Colonic mucosa (tissue), 4 donors: Measurements from ENCODE around the gene FIBCD1. TPM values are rescaled to one million over a fixed set of nuclear protein-coding genes. Genes with fewer than 3 reads are reported as not detected.

Source experiments
- DNase-seq: peaks from one replicate; pipeline ENCODE4 v3.0.0-alpha.2; 2020
- H3K27ac ChIP-seq: fragments of 200-600 bp; one replicate; pipeline ENCODE4 v1.8.0; 2021
- H3K27me3 ChIP-seq: fragments of 200-600 bp; one replicate; pipeline ENCODE4 v1.8.0; 2021
- H3K36me3 ChIP-seq: fragments of 200-600 bp; one replicate; pipeline ENCODE4 v1.8.0; 2021
- H3K4me1 ChIP-seq: fragments of 200-600 bp; one replicate; pipeline ENCODE4 v1.8.0; 2021; ENCODE audit warnings: mild to moderate bottlenecking
- H3K4me3 ChIP-seq: fragments of 200-600 bp; one replicate; pipeline ENCODE4 v1.8.0; 2021
- H3K9ac ChIP-seq, 2 donors: one replicate each; pipeline ENCODE4 v1.7.0; 2013; ENCODE audit warnings: control low read depth in 2 of 2, low read depth in 2 of 2, low read length in 2 of 2
- H3K9me3 ChIP-seq: fragments of 200-600 bp; one replicate; pipeline ENCODE4 v1.8.0; 2021
- CTCF ChIP-seq: fragments of 200-600 bp; IDR thresholded peaks from one replicate; pipeline ENCODE4 v1.8.0; 2022; ENCODE audit warnings: antibody characterized with exemption, mild to moderate bottlenecking
- intact Hi-C: fragments of 100-400 bp; cut with DNase I; formaldehyde crosslinking; loops from one replicate; pipeline ENCODE4 v1.14.1; 2022
- total RNA-seq, 2 donors: library from RNA; stranded (reverse); fragmentation: NEBNext Ultra II Directional in 1 of 2; extraction: Animal tissue kit (Norgen Biotek cat#: 25700) in 1 of 2; gene quantifications; one replicate each; pipeline ENCODE4 v1.2.1, GENCODE V29; 2021
- donor health status: healthy.
- donor health status: DM: no; HTN: no; CAD: no.
- donor health status: DM: no; HTN: no; CAD: no.

The FIBCD1 gene
- total RNA-seq, 2 donors from 2014 or later = 9.0 to 32.9 TPM

GRCh38 chr9:130874783-130875182 is 64.3 kb downstream of the FIBCD1 start:
- no peaks in the 10 kb centered on the region for H3K9me3 ChIP-seq
- no peak overlapping the region for H3K27ac ChIP-seq
- H3K27me3 ChIP-seq = no peaks in the 10 kb centered on the region
- peaks cover under 1% of the 10 kb centered on the region for H3K36me3 ChIP-seq
- intact Hi-C loops = loop anchor here (5.0 kb wide), 1 partner anchor 123 kb away; no protein-coding TSS in a partner anchor
- no peak for DNase-seq
- H3K4me1 ChIP-seq = no peaks in the 10 kb centered on the region
- no peak overlapping the region for H3K9ac ChIP-seq
- TF ChIP-seq CTCF = no peak
- H3K4me3 ChIP-seq = no peak overlapping the region

GRCh38 chr9:130873966-130874365 is 65.1 kb downstream of the FIBCD1 start:
- H3K4me1 ChIP-seq = no peaks in the 10 kb centered on the region
- intact Hi-C loops = loop anchor here (5.0 kb wide), 1 partner anchor 123 kb away; no protein-coding TSS in a partner anchor

GRCh38 chr9:130872912-130873503 is 66.0 kb downstream of the FIBCD1 start:
- H3K9ac ChIP-seq = peak overlapping the region in 1 of 2 donors; percentile 66
- no peak overlapping the region for H3K4me3 ChIP-seq
- no peak for TF ChIP-seq CTCF
- H3K27me3 ChIP-seq = no peaks in the 10 kb centered on the region
- H3K36me3 ChIP-seq = no peaks in the 10 kb centered on the region
- peak; percentile 92 for DNase-seq
- peak overlapping the region; percentile 19 for H3K27ac ChIP-seq
- intact Hi-C loops = loop anchor here (5.0 kb wide), 1 partner anchor 124 kb away; no protein-coding TSS in a partner anchor
- H3K9me3 ChIP-seq = no peaks in the 10 kb centered on the region
- no peaks in the 10 kb centered on the region for H3K4me1 ChIP-seq

More at GRCh38 chr9:130873966-130874365, 65.1 kb downstream of the FIBCD1 start:
- Histone ChIP-seq H3K9ac (no peak overlapping the region), H3K27me3 (no peaks in the 10 kb centered on the region), H3K9me3 (no peaks in the 10 kb centered on the region), H3K4me3 (no peak overlapping the region), H3K27ac (no peak overlapping the region), H3K36me3 (no peaks in the 10 kb centered on the region)
- DNase-seq = no peak
- TF ChIP-seq CTCF = no peak

- no peak for DNase-seq
- intact Hi-C loops = loop anchor here (5.0 kb wide), 1 partner anchor 125 kb away; no protein-coding TSS in a partner anchor
- H3K9me3 ChIP-seq = no peaks in the 10 kb centered on the region
- H3K4me3 ChIP-seq = no peak overlapping the region
- peak overlapping the region; percentile 19 for H3K27ac ChIP-seq
- peak overlapping the region in 1 of 2 donors; percentile 66 for H3K9ac ChIP-seq
- no peaks in the 10 kb centered on the region for H3K27me3 ChIP-seq
- no peaks in the 10 kb centered on the region for H3K4me1 ChIP-seq
- no peak for TF ChIP-seq CTCF
- H3K36me3 ChIP-seq = no peaks in the 10 kb centered on the region
Measured at GRCh38 chr9:130872508-130872907, 66.5 kb downstream of the FIBCD1 start.

- H3K4me1 ChIP-seq = no peaks in the 10 kb centered on the region
- no peak for DNase-seq
- H3K9ac ChIP-seq = no peak overlapping the region
- H3K9me3 ChIP-seq = no peaks in the 10 kb centered on the region
- H3K27me3 ChIP-seq = no peaks in the 10 kb centered on the region
- no peaks in the 10 kb centered on the region for H3K36me3 ChIP-seq
- H3K27ac ChIP-seq = no peak overlapping the region
- no peak overlapping the region for H3K4me3 ChIP-seq
- intact Hi-C loops = loop anchor here (5.0 kb wide), 1 partner anchor 125 kb away; no protein-coding TSS in a partner anchor
- no peak for TF ChIP-seq CTCF
Measured at GRCh38 chr9:130872093-130872492, 67.0 kb downstream of the FIBCD1 start.
